ENCODE measurements around the gene ELK1. TPM values are rescaled to one million over a fixed set of nuclear protein-coding genes. Genes with fewer than 3 reads are reported as not detected.
A peak's percentile ranks its signal among the peaks of the same experiment; 100 is the strongest.

ELK1 gene
- total and polyA plus RNA-seq, 2 experiments from 2014 or later: 19.2 to 39.5 TPM

DNA sequence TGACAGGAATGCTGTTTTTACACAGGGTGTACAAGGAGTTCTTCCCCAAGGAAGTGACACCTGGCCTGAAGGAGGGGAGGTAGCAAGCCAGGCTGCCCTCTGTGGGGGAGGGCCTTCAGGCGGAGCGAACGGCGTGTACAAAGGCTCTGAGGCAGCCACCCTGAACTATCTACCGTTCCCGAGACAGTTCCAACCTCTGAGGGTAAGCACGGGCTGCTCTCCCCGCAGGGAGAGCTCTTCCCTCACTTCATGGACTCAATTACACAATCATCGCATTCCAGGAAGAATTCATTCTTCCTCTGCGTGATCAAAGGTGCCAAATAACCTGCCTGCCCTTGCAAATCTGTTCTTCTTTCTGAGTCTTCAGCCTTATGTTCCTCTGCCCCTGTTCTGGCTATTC lies 4.8 kb downstream of the ELK1 start (continued):
- TF ChIP-seq, protein P1, sequence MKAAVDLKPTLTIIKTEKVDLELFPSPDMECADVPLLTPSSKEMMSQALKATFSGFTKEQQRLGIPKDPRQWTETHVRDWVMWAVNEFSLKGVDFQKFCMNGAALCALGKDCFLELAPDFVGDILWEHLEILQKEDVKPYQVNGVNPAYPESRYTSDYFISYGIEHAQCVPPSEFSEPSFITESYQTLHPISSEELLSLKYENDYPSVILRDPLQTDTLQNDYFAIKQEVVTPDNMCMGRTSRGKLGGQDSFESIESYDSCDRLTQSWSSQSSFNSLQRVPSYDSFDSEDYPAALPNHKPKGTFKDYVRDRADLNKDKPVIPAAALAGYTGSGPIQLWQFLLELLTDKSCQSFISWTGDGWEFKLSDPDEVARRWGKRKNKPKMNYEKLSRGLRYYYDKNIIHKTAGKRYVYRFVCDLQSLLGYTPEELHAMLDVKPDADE (IDR thresholded peaks at IDR 0.05): no peak
- no peak for TF ChIP-seq POLR2AphosphoS5 (IDR thresholded peaks at IDR 0.05; ENCODE audit: low read depth)
- no peak for TF ChIP-seq ZNF114 (CRISPR knock-in tag; IDR thresholded peaks at IDR 0.05)
- no peak for TF ChIP-seq EZH2phosphoT487 (IDR thresholded peaks at IDR 0.05; ENCODE audit: unreplicated experiment)
- TF ChIP-seq, protein P2, sequence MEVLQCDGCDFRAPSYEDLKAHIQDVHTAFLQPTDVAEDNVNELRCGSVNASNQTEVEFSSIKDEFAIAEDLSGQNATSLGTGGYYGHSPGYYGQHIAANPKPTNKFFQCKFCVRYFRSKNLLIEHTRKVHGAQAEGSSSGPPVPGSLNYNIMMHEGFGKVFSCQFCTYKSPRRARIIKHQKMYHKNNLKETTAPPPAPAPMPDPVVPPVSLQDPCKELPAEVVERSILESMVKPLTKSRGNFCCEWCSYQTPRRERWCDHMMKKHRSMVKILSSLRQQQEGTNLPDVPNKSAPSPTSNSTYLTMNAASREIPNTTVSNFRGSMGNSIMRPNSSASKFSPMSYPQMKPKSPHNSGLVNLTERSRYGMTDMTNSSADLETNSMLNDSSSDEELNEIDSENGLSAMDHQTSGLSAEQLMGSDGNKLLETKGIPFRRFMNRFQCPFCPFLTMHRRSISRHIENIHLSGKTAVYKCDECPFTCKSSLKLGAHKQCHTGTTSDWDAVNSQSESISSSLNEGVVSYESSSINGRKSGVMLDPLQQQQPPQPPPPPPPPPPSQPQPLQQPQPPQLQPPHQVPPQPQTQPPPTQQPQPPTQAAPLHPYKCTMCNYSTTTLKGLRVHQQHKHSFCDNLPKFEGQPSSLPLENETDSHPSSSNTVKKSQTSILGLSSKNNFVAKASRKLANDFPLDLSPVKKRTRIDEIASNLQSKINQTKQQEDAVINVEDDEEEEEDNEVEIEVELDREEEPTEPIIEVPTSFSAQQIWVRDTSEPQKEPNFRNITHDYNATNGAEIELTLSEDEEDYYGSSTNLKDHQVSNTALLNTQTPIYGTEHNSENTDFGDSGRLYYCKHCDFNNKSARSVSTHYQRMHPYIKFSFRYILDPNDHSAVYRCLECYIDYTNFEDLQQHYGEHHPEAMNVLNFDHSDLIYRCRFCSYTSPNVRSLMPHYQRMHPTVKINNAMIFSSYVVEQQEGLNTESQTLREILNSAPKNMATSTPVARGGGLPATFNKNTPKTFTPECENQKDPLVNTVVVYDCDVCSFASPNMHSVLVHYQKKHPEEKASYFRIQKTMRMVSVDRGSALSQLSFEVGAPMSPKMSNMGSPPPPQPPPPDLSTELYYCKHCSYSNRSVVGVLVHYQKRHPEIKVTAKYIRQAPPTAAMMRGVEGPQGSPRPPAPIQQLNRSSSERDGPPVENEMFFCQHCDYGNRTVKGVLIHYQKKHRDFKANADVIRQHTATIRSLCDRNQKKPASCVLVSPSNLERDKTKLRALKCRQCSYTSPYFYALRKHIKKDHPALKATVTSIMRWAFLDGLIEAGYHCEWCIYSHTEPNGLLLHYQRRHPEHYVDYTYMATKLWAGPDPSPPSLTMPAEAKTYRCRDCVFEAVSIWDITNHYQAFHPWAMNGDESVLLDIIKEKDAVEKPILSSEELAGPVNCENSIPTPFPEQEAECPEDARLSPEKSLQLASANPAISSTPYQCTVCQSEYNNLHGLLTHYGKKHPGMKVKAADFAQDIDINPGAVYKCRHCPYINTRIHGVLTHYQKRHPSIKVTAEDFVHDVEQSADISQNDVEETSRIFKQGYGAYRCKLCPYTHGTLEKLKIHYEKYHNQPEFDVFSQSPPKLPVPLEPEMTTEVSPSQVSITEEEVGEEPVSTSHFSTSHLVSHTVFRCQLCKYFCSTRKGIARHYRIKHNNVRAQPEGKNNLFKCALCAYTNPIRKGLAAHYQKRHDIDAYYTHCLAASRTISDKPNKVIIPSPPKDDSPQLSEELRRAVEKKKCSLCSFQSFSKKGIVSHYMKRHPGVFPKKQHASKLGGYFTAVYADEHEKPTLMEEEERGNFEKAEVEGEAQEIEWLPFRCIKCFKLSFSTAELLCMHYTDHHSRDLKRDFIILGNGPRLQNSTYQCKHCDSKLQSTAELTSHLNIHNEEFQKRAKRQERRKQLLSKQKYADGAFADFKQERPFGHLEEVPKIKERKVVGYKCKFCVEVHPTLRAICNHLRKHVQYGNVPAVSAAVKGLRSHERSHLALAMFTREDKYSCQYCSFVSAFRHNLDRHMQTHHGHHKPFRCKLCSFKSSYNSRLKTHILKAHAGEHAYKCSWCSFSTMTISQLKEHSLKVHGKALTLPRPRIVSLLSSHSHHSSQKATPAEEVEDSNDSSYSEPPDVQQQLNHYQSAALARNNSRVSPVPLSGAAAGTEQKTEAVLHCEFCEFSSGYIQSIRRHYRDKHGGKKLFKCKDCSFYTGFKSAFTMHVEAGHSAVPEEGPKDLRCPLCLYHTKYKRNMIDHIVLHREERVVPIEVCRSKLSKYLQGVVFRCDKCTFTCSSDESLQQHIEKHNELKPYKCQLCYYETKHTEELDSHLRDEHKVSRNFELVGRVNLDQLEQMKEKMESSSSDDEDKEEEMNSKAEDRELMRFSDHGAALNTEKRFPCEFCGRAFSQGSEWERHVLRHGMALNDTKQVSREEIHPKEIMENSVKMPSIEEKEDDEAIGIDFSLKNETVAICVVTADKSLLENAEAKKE (CRISPR knock-in tag; IDR thresholded peaks at IDR 0.05): no peak

GRCh38 chrX:47644557-47645091 lies 5.7 kb downstream of the ELK1 start:
- peaks cover 7% of the 10 kb centered on the region; the same call in 1 of the 2 replicates for H3K36me3 ChIP-seq (ENCODE audit: insufficient read depth)
- no peak overlapping the region for H2AFZ ChIP-seq
- H3K27me3 ChIP-seq (ENCODE audit: insufficient read depth): no peaks in the 10 kb centered on the region
- peak; percentile 96 for ATAC-seq
- H3K9me3 Mint-ChIP-seq: peaks cover 14% of the 10 kb centered on the region
- H3K4me3 Mint-ChIP-seq: no peak overlapping the region
- peaks cover 38% of the 10 kb centered on the region for H3K36me3 Mint-ChIP-seq (ENCODE audit: low read depth)
- H3K4me3 ChIP-seq: no peak overlapping the region
- H3K27ac ChIP-seq (ENCODE audit: low read depth): no peak overlapping the region
- H3K27me3 Mint-ChIP-seq (ENCODE audit: insufficient read depth, low read depth, poor library complexity): peaks cover 10% of the 10 kb centered on the region
- peaks cover 15% of the 10 kb centered on the region for H3K4me1 Mint-ChIP-seq
- DNase-seq (ENCODE audit: low spot score): peak; percentile 73
- peaks cover 34% of the 10 kb centered on the region for H3K79me2 ChIP-seq (replicated peaks; ENCODE audit: insufficient read depth)
- no peaks in the 10 kb centered on the region; the same call in 1 of the 2 replicates for H4K20me1 ChIP-seq (replicated peaks; ENCODE audit: insufficient read depth)
- no peaks in the 10 kb centered on the region for H3K9me2 ChIP-seq (ENCODE audit: insufficient read depth)
- H3K4me2 ChIP-seq: no peak overlapping the region
- H3K27ac Mint-ChIP-seq: no peak overlapping the region
- H3F3A ChIP-seq (replicated peaks; ENCODE audit: low read depth): no peaks in the 10 kb centered on the region
- no peaks in the 10 kb centered on the region; the same call in 1 of the 2 replicates for H3K4me1 ChIP-seq (ENCODE audit: insufficient read depth)
- TF ChIP-seq CTCF (conservative IDR thresholded peaks at IDR 0.05; ENCODE audit: low read depth in 2 of 2) (peak; percentile 40 to 62), STAT1 (IDR thresholded peaks at IDR 0.05; ENCODE audit: unreplicated experiment) (no peak), ZNF331 (CRISPR knock-in tag; IDR thresholded peaks at IDR 0.05; ENCODE audit: low read depth) (no peak)

Data from GM23338 (cell line).